ENCODE results near the gene GPR84. TPM values are rescaled to one million over a fixed set of nuclear protein-coding genes. Genes with fewer than 3 reads are reported as not detected.

GPR84 gene
- total and polyA plus RNA-seq, 10 of the 15 experiments (the other 5 are each of a cell fraction or from before 2014, with no cell fraction given) = 0.37 to 4.7 (median 2.6) TPM

DNA sequence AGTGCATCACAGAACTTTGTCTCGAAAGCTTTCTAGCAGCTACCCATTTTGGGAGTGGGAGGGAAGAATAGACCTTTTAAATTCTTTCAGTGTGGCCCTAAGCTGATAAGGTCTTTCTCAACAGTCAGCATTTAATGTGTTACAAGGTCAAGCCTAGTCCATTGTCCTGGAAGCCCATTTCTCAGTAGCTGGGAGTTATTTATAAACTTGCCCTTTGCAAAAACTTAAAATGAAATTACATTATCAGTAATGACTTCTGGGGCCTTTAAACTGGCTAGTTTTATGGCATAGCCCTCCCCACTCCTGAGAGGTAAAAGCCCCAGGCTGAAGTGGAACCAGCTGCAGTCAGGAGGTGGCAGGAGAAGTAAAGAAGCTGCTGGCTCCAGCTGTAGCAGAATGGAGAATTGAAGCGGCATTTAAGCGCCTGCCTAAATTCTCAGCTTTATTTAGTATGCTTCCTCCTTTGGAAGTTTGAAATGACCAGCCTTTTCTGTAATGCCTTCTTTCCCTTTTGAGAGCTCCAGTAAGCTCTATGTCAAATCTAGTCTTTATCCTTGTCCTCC lies 26.9 kb downstream of the GPR84 start:
- no peak overlapping the region for H2AFZ ChIP-seq (ENCODE audit: control insufficient read depth, low read depth, low read length)
- peaks cover 5% of the 10 kb centered on the region for H3K79me2 ChIP-seq (ENCODE audit: control insufficient read depth, insufficient read depth, low read length)
- SMC1A ChIA-PET (ENCODE audit: uncharacterized antibody, unreplicated experiment) = interaction anchor here (1.2 to 4.1 kb wide), 10 partner anchors 9 to 96 kb away, joined by 3 to 19 read pairs (median 4); partner anchors contain the start of gene COPZ1
- ATAC-seq (no peak), DNase-seq (ENCODE audit: low read depth, low spot score) (no peak), FAIRE-seq (no peak)
- H3K4me2 ChIP-seq (ENCODE audit: control insufficient read depth, insufficient read depth) = no peak overlapping the region
- no peaks in the 10 kb centered on the region for H3K27me3 ChIP-seq (replicated peaks in 1 of 2; ENCODE audit: control insufficient read depth in 2 of 2, insufficient read depth in 2 of 2, low read length in 1 of 2)
- RAD21 ChIA-PET (ENCODE audit: unreplicated experiment) = interaction anchor here (0.8 to 2.2 kb wide), 5 partner anchors 13 to 31 kb away, joined by 3 to 7 read pairs (median 3); partner anchors contain the start of gene COPZ1
- TSS peak; percentile 28 for BruUV-seq (replicated peaks)
- CTCF ChIA-PET = interaction anchor here (0.7 to 6.7 kb wide), 25 partner anchors 8 to 136 kb away, joined by 3 to 113 read pairs (median 6); partner anchors contain the start of genes CBX5, COPZ1 and HNRNPA1
- H3K9ac ChIP-seq (ENCODE audit: control insufficient read depth, insufficient read depth, low read length) = no peak overlapping the region
- no peaks in the 10 kb centered on the region for H4K20me1 ChIP-seq (ENCODE audit: control insufficient read depth, insufficient read depth)
- WGBS (ENCODE audit: insufficient coverage, insufficient replicate concordance, low lambda C conversion rate, missing lambda C conversion rate) = 100% methylated on average over 3 of the region's 3 CpGs
- in situ Hi-C loops (cut with MboI) = no loop called here
- POLR2A ChIA-PET = interaction anchor here (1.0 to 1.3 kb wide), 2 partner anchors 12 to 16 kb away, joined by 3 to 4 read pairs; partner anchors contain the start of gene COPZ1
- H3K9me3 ChIP-seq (replicated peaks; ENCODE audit: control insufficient read depth, insufficient read depth, low read length) = no peaks in the 10 kb centered on the region
- no peak overlapping the region for H3K27ac ChIP-seq (ENCODE audit: control insufficient read depth, insufficient read depth)
- no peaks in the 10 kb centered on the region for H3K4me1 ChIP-seq (ENCODE audit: control insufficient read depth, insufficient read depth, low read length)
- 0 out of 2 replicates have a peak, but pooled peaks have one; percentile 16 for TF ChIP-seq RAD21 (IDR thresholded peaks at IDR 0.05; ENCODE audit: insufficient read depth, low read depth, low read length)
- TF ChIP-seq CTCF (IDR thresholded peaks at IDR 0.05 in 2 of 3, conservative IDR thresholded peaks at IDR 0.05 in 1 of 3; ENCODE audit: control insufficient read depth in 2 of 3, extremely low read depth in 1 of 3, insufficient read depth in 1 of 3, low read depth in 3 of 3, low read length in 3 of 3) = 0 out of 6 replicates have a peak, but pooled peaks of 1 of the 3 experiments have one; percentile 5
- TF ChIP-seq CREM (IDR thresholded peaks at IDR 0.05; ENCODE audit: low read depth) = no peak
- no peak overlapping the region for H3K4me3 ChIP-seq
- peaks cover 4 to 11% of the 10 kb centered on the region in 2 experiments for H3K36me3 ChIP-seq (ENCODE audit: control insufficient read depth in 2 of 2, insufficient read depth in 2 of 2, low read length in 1 of 2)
- intact Hi-C loops (cut with micrococcal nuclease; ENCODE audit: unreplicated experiment) = no loop called here

All from GM12878 (cell line).